H9 (cell line): Measurements from ENCODE around the gene SLC34A1. TPM values are rescaled to one million over a fixed set of nuclear protein-coding genes. Genes with fewer than 3 reads are reported as not detected.

Experiments
- DNase-seq: peaks from one replicate; pipeline ENCODE4 v3.0.0-alpha.2; 2017
- H2AFZ ChIP-seq: one replicate; pipeline ENCODE4 v1.6.1; 2013; ENCODE audit warnings: mild to moderate bottlenecking, low read length, control low read depth, moderate library complexity
- H2AK5ac ChIP-seq: 2 replicates; pipeline ENCODE4 v1.6.1; 2013; ENCODE audit warnings: low read length, control low read depth, mixed read lengths; ENCODE audit not compliant: insufficient read length
- H2BK120ac ChIP-seq: one replicate; pipeline ENCODE4 v1.6.1; 2013; ENCODE audit warnings: low read depth, mild to moderate bottlenecking, low read length, control low read depth, inconsistent platforms; ENCODE audit not compliant: poor library complexity, severe bottlenecking
- H2BK12ac ChIP-seq: 2 replicates; pipeline ENCODE4 v1.6.1; 2013; ENCODE audit warnings: low read length, control low read depth, mixed read lengths, low read depth; ENCODE audit not compliant: insufficient read length
- H2BK15ac ChIP-seq: 2 replicates; pipeline ENCODE4 v1.6.1; 2013; ENCODE audit warnings: low read depth, low read length, control low read depth
- H2BK20ac ChIP-seq: one replicate; pipeline ENCODE4 v1.6.1; 2013; ENCODE audit warnings: low read depth, mild to moderate bottlenecking, low read length, control low read depth, inconsistent platforms; ENCODE audit not compliant: poor library complexity, severe bottlenecking
- H2BK5ac ChIP-seq: 2 replicates; pipeline ENCODE4 v1.6.1; 2013; ENCODE audit warnings: low read length, control low read depth, mixed read lengths; ENCODE audit not compliant: insufficient read length
- H3K14ac ChIP-seq: 2 replicates; pipeline ENCODE4 v1.6.1; 2013; ENCODE audit warnings: low read length, control low read depth; ENCODE audit not compliant: insufficient read depth
- H3K18ac ChIP-seq: 2 replicates; pipeline ENCODE4 v1.6.1; 2013; ENCODE audit warnings: low read depth, mild to moderate bottlenecking, mixed read lengths, low read length, control low read depth; ENCODE audit not compliant: insufficient read length
- H3K23ac ChIP-seq: 2 replicates; pipeline ENCODE4 v1.6.1; 2013; ENCODE audit warnings: low read length, control low read depth, mixed read lengths, low read depth; ENCODE audit not compliant: insufficient read length
- H3K23me2 ChIP-seq: 2 replicates; pipeline ENCODE4 v1.6.1; 2013; ENCODE audit warnings: low read depth, mild to moderate bottlenecking, mixed read lengths, low read length, control low read depth; ENCODE audit not compliant: insufficient read length, poor library complexity, severe bottlenecking
- H3K27ac ChIP-seq: 2 replicates; pipeline ENCODE4 v1.5.1; 2013; ENCODE audit warnings: low read length, control low read depth, mixed read lengths, low read depth; ENCODE audit not compliant: insufficient read length
- H3K27me3 ChIP-seq: 2 replicates; pipeline ENCODE4 v1.6.1; 2013; ENCODE audit warnings: low read length, control low read depth, inconsistent platforms; ENCODE audit not compliant: insufficient read depth
- H3K4ac ChIP-seq: 2 replicates; pipeline ENCODE4 v1.6.1; 2013; ENCODE audit warnings: low read depth, mild to moderate bottlenecking, control low read depth, inconsistent platforms, low read length, moderate library complexity
- H3K4me1 ChIP-seq: 2 replicates; pipeline ENCODE4 v1.6.1; 2013; ENCODE audit warnings: low read length, control low read depth, inconsistent platforms; ENCODE audit not compliant: insufficient read depth
- H3K4me2 ChIP-seq: 2 replicates; pipeline ENCODE4 v1.6.1; 2013; ENCODE audit warnings: low read length, control low read depth, mixed read lengths; ENCODE audit not compliant: insufficient read length, insufficient read depth
- H3K56ac ChIP-seq: 2 replicates; pipeline ENCODE4 v1.6.1; 2013; ENCODE audit warnings: low read depth, mild to moderate bottlenecking, mixed read lengths, low read length, control low read depth; ENCODE audit not compliant: insufficient read length
- H3K79me1 ChIP-seq: 2 replicates; pipeline ENCODE4 v1.6.1; 2013; ENCODE audit warnings: low read depth, mild to moderate bottlenecking, moderate library complexity, low read length, control low read depth, inconsistent platforms; ENCODE audit not compliant: insufficient read depth, poor library complexity, severe bottlenecking
- H3K79me2 ChIP-seq: 2 replicates; pipeline ENCODE4 v1.6.1; 2013; ENCODE audit warnings: low read length, control low read depth, inconsistent platforms; ENCODE audit not compliant: insufficient read depth
- H3K9ac ChIP-seq: 2 replicates; pipeline ENCODE4 v1.6.1; 2013; ENCODE audit warnings: low read length, control low read depth, mixed read lengths; ENCODE audit not compliant: insufficient read length; ENCODE audit errors: extremely low read depth
- H3K9me3 ChIP-seq: one replicate; pipeline ENCODE4 v1.6.1; 2013; ENCODE audit warnings: low read depth, low read length, inconsistent platforms; ENCODE audit not compliant: control insufficient read depth
- H3T11ph ChIP-seq: one replicate; pipeline ENCODE4 v1.6.1; 2013; ENCODE audit warnings: mild to moderate bottlenecking, low read length, control low read depth, inconsistent platforms
- H4K20me1 ChIP-seq: one replicate; pipeline ENCODE4 v1.6.1; 2013; ENCODE audit not compliant: control insufficient read depth, insufficient read length, insufficient read depth
- H4K5ac ChIP-seq: 2 replicates; pipeline ENCODE4 v1.6.1; 2013; ENCODE audit warnings: low read depth, mild to moderate bottlenecking, mixed read lengths, low read length, control low read depth; ENCODE audit not compliant: insufficient read length
- H4K8ac ChIP-seq: replicated peaks from 2 replicates; pipeline ENCODE4 v1.6.1; 2013; ENCODE audit warnings: low read length, control low read depth, mixed read lengths, low read depth; ENCODE audit not compliant: insufficient read length
- H4K91ac ChIP-seq: 2 replicates; pipeline ENCODE4 v1.6.1; 2013; ENCODE audit warnings: low read depth, mild to moderate bottlenecking, moderate library complexity, mixed read lengths, low read length, control low read depth; ENCODE audit not compliant: insufficient read length
- H3K27ac Mint-ChIP-seq, 3 experiments: 2 replicates in 2 of 3; 3 replicates in 1 of 3; pipeline ENCODE4 v1.8.0; 2020 to 2021; ENCODE audit warnings: mixed read lengths in 3 of 3, mild to moderate bottlenecking in 1 of 3, moderate library complexity in 1 of 3
- H3K27me3 Mint-ChIP-seq: 2 replicates; pipeline ENCODE4 v1.8.0; 2021; ENCODE audit warnings: low read depth, mild to moderate bottlenecking, moderate library complexity, mixed read lengths
- H3K36me3 Mint-ChIP-seq, 3 experiments: 2 replicates in 2 of 3; 3 replicates in 1 of 3; pipeline ENCODE4 v1.8.0; 2020 to 2021; ENCODE audit warnings: low read depth in 3 of 3, mixed read lengths in 3 of 3; ENCODE audit not compliant: insufficient read depth in 1 of 3
- H3K4me1 Mint-ChIP-seq, 2 experiments: 2 replicates each; pipeline ENCODE4 v1.8.0; 2020; ENCODE audit warnings: mixed read lengths in 2 of 2
- H3K4me3 Mint-ChIP-seq, 2 experiments: 2 replicates in 1 of 2; 3 replicates in 1 of 2; pipeline ENCODE4 v1.8.0; 2020 to 2021; ENCODE audit warnings: mild to moderate bottlenecking in 2 of 2, mixed read lengths in 2 of 2, moderate library complexity in 1 of 2
- H3K9me3 Mint-ChIP-seq, 2 experiments: 2 replicates in 1 of 2; 3 replicates in 1 of 2; pipeline ENCODE4 v1.8.0; 2020; ENCODE audit warnings: mild to moderate bottlenecking in 2 of 2, mixed read lengths in 2 of 2, moderate library complexity in 1 of 2
- WGBS: extraction: QIAGEN DNeasy Blood & Tissue Kit; methylation state at CpG from one replicate; pipeline ENCODE4 v1.1.7; 2013; ENCODE audit warnings: missing lambda C conversion rate, low lambda C conversion rate, mixed read lengths; ENCODE audit not compliant: insufficient read length; ENCODE audit errors: extremely low coverage; 5-methylcytosine and 5-hydroxymethylcytosine counted together
- total RNA-seq: library from RNA; stranded (reverse); gene quantifications from 2 replicates; pipeline ENCODE4 v1.2.1, GENCODE V29; 2021
- TF ChIP-seq, protein P1 (sequence below): fragments of 200-600 bp; sonication (generic); conservative IDR thresholded peaks from 3 replicates; pipeline ENCODE4 v1.8.0; 2021; ENCODE audit warnings: antibody characterized with exemption, mild to moderate bottlenecking

SLC34A1 gene
- total RNA-seq, 1 experiment from 2014 or later, result not detected

DNA sequence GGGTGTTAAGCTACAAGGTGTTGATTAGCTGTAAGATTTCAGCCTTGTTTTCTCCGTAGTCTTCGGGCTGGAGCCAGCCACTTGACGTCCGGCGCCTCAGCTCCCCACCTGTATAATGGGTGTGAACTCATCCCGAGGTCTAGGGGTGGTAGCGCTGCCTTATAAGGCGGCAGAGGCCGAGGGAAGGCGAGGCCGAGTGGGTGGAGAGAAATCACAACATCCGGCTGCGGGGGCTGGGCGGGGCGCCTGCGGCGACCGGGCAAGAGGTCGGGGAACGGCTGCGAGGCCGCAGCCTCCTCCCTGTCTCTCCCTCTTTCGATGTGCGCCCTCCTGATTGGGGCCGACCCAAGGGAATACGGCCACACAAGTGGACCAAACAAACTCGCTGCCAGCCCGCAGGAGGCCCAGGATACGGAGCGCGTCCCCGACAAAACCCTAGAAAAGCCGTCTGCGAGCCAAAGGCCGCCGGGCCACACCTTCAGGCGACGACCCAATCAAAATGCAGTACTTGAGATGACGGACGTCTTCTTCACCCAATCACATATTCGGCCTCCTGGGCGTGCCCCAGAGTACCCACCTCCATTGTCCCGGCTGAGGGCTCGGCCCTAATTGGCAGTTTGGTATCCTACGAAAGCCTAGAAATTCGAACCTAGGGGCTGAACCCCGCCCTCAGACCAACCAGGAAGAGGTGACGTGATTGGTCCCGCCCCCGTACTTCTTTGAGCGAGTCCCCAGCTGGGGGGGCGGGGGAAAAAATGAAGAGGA lies 41.7 kb downstream of the SLC34A1 start:
- no peak overlapping the region for H2BK15ac ChIP-seq
- H3K4me3 Mint-ChIP-seq, result peak overlapping the region; percentile 81 to 89
- H3K9me3 Mint-ChIP-seq, result no peaks in the 10 kb centered on the region
- no CpG with 5 or more reads among the region's 52 CpGs for WGBS
- no peak overlapping the region for H3T11ph ChIP-seq
- H4K20me1 ChIP-seq, result no peaks in the 10 kb centered on the region
- H3K23me2 ChIP-seq, result peaks cover 4% of the 10 kb centered on the region
- peak overlapping the region; percentile 98 for H3K18ac ChIP-seq
- peak overlapping the region; percentile 96 to 99 (median 98) for H3K27ac Mint-ChIP-seq
- peak overlapping the region; percentile 66 for H3K27ac ChIP-seq
- no peak overlapping the region; the same call in 1 of the 2 replicates for H3K4ac ChIP-seq
- H3K79me2 ChIP-seq, result no peaks in the 10 kb centered on the region; the same call in 1 of the 2 replicates
- no peak overlapping the region for H2BK5ac ChIP-seq
- no peak overlapping the region for H4K91ac ChIP-seq
- peak overlapping the region; percentile 11 for H2BK12ac ChIP-seq
- no peak overlapping the region for H3K56ac ChIP-seq
- H3K4me1 ChIP-seq, result no peaks in the 10 kb centered on the region; the same call in 1 of the 2 replicates
- peak overlapping the region; percentile 27 for H4K5ac ChIP-seq
- H2AK5ac ChIP-seq, result no peak overlapping the region
- H3K9ac ChIP-seq, result peak overlapping the region; percentile 52
- no peaks in the 10 kb centered on the region for H3K79me1 ChIP-seq
- peaks cover 22 to 30% of the 10 kb centered on the region in 2 experiments for H3K4me1 Mint-ChIP-seq
- H2AFZ ChIP-seq, result no peak overlapping the region
- no peak overlapping the region for H3K23ac ChIP-seq
- H3K9me3 ChIP-seq, result no peaks in the 10 kb centered on the region
- TF ChIP-seq, protein P1, sequence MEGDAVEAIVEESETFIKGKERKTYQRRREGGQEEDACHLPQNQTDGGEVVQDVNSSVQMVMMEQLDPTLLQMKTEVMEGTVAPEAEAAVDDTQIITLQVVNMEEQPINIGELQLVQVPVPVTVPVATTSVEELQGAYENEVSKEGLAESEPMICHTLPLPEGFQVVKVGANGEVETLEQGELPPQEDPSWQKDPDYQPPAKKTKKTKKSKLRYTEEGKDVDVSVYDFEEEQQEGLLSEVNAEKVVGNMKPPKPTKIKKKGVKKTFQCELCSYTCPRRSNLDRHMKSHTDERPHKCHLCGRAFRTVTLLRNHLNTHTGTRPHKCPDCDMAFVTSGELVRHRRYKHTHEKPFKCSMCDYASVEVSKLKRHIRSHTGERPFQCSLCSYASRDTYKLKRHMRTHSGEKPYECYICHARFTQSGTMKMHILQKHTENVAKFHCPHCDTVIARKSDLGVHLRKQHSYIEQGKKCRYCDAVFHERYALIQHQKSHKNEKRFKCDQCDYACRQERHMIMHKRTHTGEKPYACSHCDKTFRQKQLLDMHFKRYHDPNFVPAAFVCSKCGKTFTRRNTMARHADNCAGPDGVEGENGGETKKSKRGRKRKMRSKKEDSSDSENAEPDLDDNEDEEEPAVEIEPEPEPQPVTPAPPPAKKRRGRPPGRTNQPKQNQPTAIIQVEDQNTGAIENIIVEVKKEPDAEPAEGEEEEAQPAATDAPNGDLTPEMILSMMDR, result no peak
- peak overlapping the region; percentile 64 for H2BK120ac ChIP-seq
- peak overlapping the region; percentile 98; the same call in 1 of the 2 replicates for H3K14ac ChIP-seq
- no peaks in the 10 kb centered on the region for H3K27me3 ChIP-seq
- peaks cover 5% of the 10 kb centered on the region; the same call in 1 of the 2 replicates for H3K27me3 Mint-ChIP-seq
- H3K4me2 ChIP-seq, result peak overlapping the region; percentile 78
- peak; percentile 100 for DNase-seq
- peak overlapping the region; percentile 86 for H2BK20ac ChIP-seq
- H3K36me3 Mint-ChIP-seq, result peaks cover 1 to 15% (median 12%) of the 10 kb centered on the region in 3 experiments; a peak in 6 of 7 replicates
- no peak overlapping the region for H4K8ac ChIP-seq
